Measurements from ENCODE around the gene SNUPN.
A peak's percentile ranks its signal among the peaks of the same experiment; 100 is the strongest.

Gene SNUPN

DNA sequence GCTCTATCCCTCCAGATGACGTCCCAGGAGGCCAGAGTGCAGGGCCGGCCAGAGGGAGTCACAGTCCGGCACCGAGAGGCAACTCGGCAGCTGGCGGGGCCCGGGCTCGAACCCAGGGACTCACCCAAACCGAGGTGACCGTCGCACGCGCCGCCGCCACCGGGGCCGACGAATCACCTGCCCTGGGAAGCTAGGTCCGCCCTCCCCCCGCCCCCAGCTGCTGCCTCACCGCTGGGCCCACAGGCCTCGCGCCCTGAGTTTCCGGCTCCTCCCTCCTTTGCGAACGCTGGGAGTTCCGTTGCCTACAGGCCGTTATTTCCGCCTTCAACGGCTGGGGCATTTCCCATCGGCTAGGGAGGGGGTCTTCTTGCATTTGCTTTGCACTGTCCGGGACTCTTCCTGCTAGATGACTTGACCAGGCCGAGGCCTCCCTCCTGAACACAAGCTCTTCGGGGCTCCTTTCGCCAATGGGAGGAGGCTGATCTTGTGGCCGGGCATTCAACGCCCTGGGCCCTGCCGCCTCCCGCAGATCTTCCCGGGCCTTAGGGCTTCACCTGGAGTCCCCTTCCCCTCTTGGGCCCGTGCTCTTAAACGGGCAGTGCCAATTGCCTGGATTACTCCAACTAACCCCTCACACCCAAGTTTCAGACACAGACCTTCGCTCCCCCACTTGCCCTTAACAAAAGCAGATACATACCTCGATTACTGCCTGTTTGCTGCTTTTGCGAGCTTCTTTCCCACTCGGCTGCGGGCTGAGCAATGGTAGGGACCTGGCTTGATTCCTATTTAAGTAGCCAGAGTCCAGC lies at the start of gene SNUPN:
TSS of gene SNUPN (minus strand) at position 184 of the 806 bp plus-strand sequence. CDS start 4,674 bp downstream, outside the sequence.
- peak; percentile 92 to 93 for DNase-seq

DNA sequence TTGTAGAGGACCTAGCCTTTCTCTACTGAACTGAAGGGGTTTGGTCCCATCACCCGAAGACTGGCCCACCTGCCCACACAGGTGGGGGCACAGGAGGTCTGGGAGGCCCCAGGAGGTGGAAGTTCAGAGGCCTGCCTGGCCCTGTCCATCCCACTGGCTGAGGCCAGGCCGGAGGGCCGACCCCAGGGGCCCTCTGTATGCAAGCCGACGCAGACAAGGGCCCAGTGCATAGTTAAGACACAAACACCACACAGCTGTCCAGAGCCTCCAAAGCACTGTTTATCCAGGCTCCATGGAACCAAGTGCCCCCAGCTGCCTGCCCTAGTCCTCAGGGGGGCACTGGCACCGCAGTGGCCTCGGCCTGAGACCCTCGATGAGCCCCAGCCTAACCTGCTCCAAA lies 48.8 kb upstream of the SNUPN start:
- DNase-seq = no peak

DNA sequence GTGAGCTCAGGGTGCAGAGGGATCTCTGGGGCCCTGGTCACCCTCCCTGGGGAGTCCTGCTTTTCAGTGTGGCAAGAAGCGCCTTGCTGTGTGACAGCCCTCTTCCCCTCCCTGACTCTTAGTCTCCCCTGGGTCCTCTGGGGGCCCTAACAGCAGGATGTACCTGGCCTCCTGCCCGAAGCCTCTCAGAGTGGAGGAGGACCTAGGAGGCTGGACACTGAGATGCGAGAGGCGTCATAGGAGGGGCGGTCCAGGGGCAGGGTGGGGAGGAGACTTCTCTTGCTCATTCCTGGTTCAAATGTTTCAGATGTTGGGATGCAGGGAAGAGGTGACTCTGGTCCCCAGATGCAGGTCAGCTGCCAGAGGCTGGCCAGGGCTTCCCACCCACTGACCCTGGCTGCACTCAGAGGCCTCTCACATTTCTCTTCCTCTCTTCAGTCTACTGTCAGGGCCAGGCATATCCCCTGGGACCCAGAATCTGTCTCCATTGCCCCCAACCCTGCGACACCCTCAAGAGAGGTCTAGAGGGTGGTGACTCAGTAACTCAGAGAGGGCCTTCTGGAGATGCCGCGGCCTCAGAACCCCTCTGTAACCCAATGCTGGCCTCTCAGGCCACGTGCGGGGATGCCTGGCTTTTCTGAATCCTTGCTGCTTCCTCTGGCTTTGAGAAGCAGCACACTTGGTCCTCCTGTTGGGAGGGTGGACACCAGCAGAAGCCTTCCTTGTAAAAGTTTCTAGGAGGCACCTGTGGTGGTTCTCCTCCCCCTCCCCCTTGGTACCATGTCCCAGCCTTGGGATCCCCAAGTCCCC lies 48.1 kb upstream of the SNUPN start:
- no peak for DNase-seq

DNA sequence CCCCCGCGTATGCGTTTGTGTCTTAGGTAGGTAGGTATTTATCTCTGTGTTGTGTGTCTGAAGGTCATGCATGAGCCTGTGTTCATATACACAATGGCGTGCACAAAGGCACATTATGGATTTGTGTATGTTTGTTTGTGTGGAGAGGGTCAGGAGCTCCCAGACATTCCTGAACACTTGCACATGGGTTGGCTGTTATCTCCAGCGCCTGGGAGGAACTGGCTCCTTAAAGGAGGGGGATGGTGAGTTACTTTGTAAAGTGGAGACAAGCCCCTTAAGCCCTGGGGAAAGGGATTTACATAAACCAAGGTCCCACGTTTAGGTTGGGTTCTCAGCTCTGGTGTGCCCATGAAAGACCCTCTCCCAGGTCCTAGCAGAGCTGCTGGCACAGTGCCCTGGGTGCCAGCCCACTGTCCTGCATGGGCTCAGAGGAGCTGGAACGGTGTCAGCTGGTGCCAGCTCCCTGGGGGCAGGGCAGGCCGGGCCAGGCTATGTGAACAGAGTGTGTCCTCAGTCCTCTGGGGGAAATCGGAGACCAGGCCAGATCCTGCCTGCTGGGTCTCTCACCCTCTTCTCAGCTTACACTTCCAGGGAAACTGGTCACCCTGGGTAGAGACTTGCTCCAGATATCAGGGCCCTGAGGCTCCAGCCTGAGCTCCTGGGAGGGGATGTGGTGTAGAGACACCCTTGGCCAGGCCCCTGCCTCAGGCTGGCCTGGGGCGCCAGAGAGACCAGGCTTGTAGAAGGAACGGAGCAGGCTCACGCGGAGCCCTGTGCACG lies 47.3 kb upstream of the SNUPN start:
- DNase-seq = no peak

DNA sequence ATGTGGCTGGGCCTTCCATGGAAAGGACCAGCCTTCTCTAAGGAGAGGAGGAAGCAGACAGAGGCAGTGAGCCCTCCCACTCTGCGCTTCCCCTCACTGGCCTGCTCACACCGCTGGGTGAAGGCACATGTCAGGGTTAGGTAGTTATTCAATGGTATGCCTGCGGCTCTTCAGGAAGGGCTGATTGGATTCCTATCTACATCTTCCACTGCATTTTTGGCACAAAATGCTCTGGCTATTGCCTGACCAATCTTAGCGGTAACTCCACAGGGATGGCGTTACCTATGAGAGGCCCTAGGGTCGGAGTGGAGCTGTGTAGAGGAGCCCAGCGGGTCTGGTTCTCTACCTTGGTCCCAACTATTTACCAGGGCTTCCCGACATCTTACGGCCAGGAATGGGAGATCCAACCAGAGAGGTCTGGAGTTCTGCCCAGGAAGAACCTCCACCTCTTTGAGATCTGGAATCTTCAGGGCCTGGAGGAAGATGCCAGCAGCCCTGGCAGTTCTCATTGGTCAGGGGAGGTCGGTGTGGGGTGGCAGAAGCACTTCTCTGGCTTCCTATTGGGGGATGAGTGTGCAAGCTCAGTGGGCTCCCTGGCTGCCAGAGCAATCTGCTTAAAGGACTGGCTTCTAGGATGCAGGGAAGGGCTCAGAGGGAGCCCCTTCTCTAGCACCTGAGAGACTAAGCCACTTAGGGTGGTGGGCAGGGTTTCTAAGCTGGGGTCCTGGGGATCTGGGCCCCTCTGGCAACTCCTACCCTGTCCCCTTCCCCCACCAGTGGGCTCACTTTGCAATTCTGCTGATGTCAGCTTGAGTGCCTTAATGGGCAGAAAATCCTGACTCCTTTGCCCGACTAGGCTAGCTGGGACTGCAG lies 46.4 kb upstream of the SNUPN start:
- DNase-seq = no peak

DNA sequence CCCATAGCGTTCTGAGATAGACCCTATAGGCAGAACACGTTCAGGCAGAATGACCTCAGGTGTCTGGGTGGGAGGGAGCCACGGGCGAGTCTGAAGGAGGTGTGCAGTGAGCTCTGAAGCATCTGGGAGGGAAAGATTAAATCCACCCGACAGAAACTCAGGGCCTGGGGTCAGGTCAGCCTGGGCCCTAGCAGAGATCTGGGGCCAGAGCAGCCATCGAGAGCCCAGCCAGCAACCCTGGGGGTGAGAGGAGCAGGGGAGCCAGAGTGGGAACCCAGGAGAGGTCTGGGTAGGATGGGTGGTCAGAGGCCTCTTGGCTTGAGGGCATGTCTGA lies 44.3 kb upstream of the SNUPN start:
- no peak for DNase-seq

DNA sequence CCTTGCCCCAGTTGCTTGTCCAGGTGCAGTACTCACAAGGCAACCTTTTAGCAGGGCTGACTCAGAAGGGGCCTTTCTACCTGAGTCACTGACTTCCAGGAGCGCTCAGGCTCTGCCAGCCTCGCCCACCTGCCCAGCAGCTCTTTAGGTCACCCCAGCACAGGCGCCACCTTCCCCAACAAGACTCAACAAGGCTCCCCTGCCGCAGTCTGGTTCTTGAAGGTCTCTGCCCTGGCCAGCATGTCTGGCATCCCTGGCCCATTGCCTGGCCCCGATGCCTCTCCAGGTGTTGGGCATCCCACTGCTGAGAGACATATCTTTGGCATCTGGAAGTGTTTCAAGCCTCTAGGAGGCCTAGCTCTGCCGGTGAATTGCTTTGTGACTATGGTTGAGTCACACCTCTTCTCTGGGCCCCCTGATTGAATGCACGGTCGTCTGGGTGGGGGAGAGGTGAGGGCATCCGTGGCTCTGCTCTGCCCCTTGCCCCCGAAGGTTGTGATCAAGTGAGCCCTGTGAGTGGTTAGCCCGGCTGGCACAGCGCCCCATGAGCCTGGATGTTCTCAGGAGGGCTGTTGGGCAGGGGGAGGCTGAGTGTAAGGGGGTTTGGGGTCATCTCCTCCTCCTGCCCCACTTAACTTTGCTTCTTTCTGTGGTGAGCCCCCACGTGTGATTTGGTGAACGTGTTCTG lies 43.8 kb upstream of the SNUPN start:
- DNase-seq = no peak

DNA sequence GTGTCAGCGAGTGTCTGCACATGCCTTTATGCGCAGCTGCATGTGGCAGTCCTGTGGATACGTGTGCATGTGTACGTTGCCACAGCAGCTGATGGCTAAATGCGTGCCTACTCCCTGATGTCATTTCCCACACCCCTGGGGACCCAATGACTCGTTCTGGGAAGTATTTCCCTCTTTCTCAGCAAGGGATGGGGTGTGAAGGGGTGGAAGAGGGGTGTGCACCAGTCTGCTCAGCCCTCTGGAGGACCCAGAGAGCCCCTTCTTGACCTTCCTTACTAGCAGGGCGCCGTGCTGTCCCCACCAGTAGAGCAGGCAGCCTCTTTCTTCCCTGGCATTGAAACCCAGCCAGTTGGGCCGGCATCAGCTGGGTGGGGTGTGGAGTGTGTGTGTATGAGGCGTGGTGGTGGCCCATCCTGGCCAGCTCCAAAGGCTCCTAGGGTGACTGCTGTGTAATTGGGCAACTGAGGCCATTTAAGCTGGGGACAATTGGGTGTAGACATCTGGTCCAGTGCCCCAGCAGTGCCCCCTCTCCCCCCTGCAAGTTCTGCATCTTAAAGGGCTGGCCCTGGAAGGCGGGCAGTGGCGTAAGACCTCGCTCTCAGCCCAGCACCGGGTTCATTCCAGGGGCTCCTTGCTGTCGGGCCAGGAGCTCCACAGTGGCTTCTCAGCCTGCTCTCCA lies 41.4 kb upstream of the SNUPN start:
- no peak for DNase-seq

DNA sequence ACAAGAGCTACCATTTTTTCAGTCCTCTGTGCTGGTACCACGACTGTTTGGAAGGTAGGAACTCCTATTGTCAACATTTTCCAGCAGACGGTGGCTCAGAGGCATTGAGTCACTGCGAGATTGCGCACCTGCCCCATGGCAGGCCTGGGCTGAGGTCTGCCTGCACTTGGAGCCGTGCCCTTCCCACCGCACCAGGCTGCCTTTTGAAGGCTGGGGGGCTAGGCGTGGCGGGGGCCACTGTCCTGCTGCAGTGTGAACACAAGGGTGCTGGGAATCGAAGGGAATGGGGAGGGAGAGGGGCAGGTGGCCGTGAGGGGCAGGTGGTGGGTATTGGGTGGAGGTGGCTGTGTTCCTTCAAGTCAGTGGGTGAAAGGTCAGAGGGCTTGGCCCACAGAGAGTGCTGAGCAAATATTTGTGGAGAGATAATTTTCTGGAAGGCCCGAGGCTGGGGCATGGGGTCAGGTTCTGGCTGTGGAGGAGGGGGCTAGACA lies 38.5 kb upstream of the SNUPN start:
- DNase-seq = no peak

DNA sequence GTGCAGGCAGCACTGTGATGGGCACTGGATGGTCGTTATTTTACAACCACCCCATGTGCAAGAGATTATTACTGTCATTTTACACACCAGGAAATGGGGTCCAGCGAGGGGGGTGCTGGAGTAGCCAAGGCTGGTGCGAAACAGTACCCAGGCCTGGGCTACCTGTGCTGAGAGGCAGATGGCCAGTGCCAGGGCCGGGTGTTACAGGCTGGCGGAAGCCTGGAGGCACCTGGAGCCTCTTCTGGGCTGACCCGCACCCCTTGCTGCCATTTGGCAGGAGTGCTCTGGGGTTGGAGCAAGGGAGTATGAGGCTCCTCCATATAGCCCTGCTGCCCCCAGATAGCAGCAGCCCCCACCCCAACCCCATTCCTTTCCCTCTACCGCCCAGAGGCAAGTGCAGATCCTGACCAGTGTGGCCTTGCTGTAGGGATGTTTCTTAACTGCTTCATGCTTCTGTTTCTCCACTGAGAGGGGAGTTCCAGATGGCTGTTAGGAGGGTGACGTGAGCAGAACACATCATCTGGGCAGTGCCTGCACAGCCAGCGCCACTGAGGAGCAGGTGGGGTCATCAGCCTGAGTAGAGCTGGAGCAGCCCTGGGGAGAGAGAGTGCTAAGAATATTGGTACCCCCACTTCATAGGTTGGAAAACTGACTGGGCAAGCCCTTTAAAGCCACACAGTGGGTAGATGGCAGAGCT lies 37.4 kb upstream of the SNUPN start:
- no peak for DNase-seq

DNA sequence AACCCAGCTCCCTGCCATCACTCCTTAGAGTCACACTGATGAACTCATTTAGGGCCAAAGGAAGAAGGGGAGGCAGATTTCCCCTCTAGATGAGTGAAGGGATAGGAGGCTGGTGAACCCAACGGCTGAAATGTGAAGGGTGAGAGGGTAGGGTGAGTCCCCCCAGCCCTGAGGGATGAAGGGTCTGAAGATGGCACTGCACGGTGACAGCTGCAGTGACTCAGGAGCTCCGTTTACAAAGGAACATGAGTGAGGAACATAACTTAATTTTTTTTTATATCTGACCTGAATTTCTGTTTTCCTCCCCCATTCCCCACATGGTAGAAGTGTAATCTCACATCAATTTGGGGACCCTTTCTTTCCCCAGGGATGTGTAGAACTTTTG lies 36.2 kb upstream of the SNUPN start:
- no peak for DNase-seq

DNA sequence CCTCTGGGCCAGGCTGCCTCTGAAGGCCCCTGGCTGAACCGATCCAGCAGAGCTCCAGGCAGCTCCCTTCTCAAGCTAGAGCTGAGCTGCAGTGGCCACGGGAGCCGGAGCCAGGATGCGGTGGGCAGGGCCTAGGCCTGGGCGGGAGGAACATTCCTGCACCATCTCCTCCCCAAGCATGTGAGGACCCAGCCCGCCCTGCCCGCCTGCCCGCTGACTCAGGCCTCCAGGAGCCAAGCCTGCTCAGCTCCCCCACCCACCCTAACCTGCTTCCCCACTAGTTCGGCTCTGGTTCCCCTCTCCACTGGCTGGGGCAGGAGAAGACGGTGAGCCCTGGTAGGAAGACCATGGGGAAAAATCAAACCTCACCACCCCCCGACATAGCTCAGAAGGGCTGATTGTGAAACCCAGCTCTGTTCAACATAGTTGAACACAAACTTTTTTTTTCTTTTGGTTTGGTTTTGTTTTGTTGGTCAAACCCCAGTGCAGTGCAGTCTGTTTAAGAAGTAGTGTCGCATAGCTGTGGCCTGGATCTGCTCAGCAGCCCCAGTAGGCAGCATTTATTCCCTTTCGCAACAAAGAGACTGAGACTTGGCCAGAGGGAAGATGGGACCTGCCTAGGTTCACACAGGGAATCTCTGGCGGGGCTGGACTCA lies 35.7 kb upstream of the SNUPN start:
- DNase-seq = no peak

DNA sequence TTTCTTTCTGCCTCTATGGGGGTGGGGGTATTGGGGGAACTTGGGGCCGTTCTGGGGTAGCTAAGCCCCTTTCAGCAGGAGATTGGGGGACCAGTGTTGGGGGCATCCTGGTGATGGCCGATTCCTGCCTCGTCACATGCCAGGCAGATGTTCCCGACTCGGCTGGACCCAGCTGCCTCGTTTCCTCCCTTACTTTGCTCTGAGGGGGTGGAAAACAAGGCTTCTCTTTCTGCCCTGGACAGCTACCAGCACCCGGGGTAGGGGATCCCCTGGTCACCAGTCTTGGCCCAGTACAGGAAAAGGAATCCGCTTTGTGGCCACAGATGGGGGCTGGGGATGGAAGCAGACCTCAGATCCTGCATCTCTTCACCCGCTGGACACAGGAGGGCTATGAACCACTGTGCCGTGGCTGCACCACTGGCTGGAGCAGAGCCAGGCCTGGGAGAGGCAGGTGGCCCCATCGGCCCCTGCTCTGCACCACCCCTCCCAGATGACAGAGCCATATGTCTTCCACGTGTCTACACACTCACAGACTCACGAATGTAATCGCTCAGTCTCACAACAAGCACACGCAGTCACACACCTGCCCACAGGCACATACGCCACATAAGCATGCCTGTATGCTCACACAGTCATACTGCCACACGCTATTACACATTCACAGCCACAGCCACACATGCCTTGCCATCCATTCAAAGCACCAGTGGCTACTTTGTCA lies 34.6 kb upstream of the SNUPN start:
- DNase-seq = no peak

DNA sequence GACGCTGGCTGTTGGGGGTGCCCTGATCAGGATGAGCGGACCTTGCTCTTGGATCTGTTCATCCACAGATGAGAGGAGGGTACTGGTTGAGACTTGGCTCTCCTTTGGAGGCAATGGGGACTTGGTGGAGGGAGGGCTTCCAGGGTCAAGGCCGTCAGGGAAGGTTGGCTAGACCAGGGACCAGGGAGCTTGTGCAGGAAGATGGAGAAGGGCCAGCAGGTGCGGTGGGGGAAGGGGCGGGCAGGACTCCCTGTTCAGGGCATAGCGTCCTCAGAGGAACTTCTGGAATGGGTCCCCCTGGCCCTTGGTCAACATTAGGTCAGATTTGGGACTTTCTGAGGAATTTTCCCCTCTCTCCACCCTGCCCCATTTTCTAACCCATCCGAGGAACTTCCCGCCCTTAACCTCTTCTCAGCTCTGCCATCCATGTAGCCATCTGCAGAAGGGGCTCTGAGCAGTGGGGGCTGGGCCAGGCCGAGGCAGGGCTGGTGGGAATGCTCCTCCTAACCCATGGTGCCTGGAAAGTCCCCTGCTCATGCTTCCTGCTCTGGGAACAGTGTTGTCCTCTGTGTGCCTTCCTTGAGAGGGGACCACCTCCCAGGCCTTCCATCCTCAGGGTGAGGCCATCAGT lies 33.7 kb upstream of the SNUPN start:
- no peak for DNase-seq

DNA sequence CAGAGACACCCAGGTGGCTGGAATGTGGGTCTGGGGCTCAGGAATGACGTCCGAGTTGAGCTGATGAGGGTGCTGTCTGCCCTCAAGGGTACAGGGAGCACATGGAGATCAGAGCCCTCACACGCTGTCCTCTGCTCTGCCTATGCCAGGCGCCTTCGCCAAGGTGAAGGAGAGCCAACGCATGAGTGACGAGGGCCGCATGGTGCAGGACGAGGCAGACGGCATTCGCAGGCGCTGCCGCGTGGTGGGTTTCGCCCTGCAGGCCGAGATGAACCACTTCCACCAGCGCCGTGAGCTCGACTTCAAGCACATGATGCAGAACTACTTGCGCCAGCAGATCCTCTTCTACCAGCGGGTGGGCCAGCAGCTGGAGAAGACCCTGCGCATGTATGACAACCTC lies 31.3 kb upstream of the SNUPN start:
- DNase-seq = no peak

DNA sequence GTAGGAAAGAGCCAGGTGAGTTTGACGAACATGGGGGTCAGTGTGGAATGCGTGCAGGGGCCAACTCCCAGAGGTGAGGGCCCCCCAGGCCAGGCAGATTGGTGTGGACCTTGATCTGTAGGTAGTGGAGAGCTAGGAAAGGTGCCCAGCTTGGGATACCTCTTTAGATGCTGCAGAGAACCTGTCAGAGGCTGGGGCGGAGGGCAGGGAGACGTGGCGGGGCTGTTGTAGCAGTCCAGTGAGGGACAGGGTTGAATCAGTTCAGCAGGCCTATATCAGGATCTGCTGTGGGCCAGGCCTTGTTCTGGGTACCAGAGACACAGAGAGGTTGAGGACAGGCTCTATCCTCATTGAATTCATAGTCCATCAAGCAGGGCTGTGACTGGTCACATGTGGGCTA lies 30.8 kb upstream of the SNUPN start:
- no peak for DNase-seq

DNA sequence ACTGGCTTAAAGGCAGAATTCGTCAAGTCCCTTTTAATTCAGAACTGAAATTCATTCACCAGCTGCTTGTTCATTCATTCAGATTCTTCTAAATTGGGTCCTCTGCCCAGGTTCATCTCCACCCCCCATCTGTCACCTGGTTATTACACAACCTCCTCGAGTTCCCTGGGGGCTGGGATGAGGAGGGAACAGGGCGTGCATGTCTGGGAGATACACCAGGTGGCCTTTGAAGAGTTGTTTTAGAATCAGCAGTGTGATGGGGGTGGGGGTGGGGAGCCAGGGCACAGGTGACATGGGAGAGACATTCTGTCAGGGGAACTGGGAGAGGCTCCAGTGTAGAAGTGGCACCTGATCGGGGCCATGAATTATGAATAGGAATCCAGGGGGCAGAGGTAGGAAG lies 30.4 kb upstream of the SNUPN start:
- DNase-seq = no peak

DNA sequence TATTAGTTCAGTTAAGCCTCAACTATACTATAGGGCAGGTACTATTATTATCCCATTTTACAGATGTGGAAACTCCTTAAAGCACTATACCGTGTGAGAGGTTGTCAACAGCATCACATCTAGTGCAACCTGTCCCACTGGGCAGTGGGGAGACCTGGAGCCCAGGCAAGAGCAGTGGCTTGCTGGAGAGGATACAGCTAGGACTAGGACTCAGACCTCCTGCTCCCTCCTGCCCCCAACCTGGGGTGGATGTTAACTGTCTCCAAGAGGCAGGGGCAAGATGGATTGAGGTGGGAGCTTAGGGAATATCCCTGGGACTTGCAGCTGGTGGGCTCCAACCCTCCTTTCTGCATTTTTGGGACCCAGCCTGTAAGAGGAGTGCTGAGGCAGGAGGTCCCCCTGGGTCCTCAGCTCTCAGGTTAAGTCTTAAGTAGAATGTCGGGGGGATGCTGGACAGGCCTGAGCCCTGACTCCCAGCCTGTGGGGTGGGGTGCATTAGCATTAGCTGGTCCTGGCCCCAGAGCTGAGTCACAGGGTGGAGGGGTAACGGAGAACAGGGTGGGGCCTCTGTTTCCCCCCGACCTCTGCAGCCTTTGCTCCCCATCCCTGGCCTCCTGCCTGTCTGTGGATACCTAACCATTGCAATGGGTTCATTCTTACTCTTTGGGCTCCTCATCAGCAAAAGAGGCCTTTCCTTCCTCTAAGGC lies 28.8 kb upstream of the SNUPN start:
- DNase-seq = no peak

All from Kasumi-1 (cell line).